Nephron (organoid): ENCODE measurements around the gene DOCK6.

Experiments used
- H3K27ac Mint-ChIP-seq, 3 experiments: 2 replicates each; pipeline ENCODE4 v1.8.0; 2020; ENCODE audit warnings: mixed read lengths in 3 of 3, mild to moderate bottlenecking in 2 of 3, moderate library complexity in 1 of 3
- H3K27me3 Mint-ChIP-seq: 2 replicates; pipeline ENCODE4 v1.8.0; 2021; ENCODE audit warnings: low read depth, mild to moderate bottlenecking, moderate library complexity, mixed read lengths
- H3K36me3 Mint-ChIP-seq: 2 replicates; pipeline ENCODE4 v1.8.0; 2020; ENCODE audit warnings: low read depth, mixed read lengths
- H3K4me1 Mint-ChIP-seq: 2 replicates; pipeline ENCODE4 v1.8.0; 2020; ENCODE audit warnings: mixed read lengths
- H3K4me3 Mint-ChIP-seq, 3 experiments: 2 replicates each; pipeline ENCODE4 v1.8.0; 2020; ENCODE audit warnings: mild to moderate bottlenecking in 3 of 3, mixed read lengths in 3 of 3, moderate library complexity in 2 of 3
- H3K9me3 Mint-ChIP-seq: 2 replicates; pipeline ENCODE4 v1.8.0; 2020; ENCODE audit warnings: mixed read lengths
- CTCF ChIP-seq, 3 experiments: fragments of 200-600 bp; sonication (generic); IDR thresholded peaks; one replicate each; pipeline ENCODE4 v1.5.0; 2021; ENCODE audit warnings: antibody characterized with exemption in 3 of 3; ENCODE audit not compliant: unreplicated experiment in 3 of 3

The DOCK6 gene

GRCh38 chr19:11174336-11174735 lies 88.0 kb downstream of the DOCK6 start:
- no peaks in the 10 kb centered on the region for H3K27me3 Mint-ChIP-seq
- peaks cover 48% of the 10 kb centered on the region for H3K36me3 Mint-ChIP-seq
- no peaks in the 10 kb centered on the region for H3K9me3 Mint-ChIP-seq
- no peak for TF ChIP-seq CTCF (IDR thresholded peaks at IDR 0.05; ENCODE audit: unreplicated experiment in 3 of 3)
- no peak overlapping the region for H3K27ac Mint-ChIP-seq
- no peaks in the 10 kb centered on the region for H3K4me1 Mint-ChIP-seq
- no peak overlapping the region for H3K4me3 Mint-ChIP-seq

- Mint-ChIP-seq H3K27ac (no peak overlapping the region), H3K36me3 (peaks cover 51% of the 10 kb centered on the region), H3K4me3 (no peak overlapping the region), H3K4me1 (no peaks in the 10 kb centered on the region), H3K9me3 (no peaks in the 10 kb centered on the region), H3K27me3 (no peaks in the 10 kb centered on the region)
- no peak for TF ChIP-seq CTCF (IDR thresholded peaks at IDR 0.05; ENCODE audit: unreplicated experiment in 3 of 3)
These were observed 88.7 kb downstream of the DOCK6 start for GRCh38 chr19:11173516-11174155.

GRCh38 chr19:11172576-11172975 lies 89.7 kb downstream of the DOCK6 start:
- Mint-ChIP-seq H3K36me3 (peaks cover 57% of the 10 kb centered on the region), H3K4me1 (no peaks in the 10 kb centered on the region), H3K4me3 (no peak overlapping the region), H3K27me3 (no peaks in the 10 kb centered on the region), H3K9me3 (no peaks in the 10 kb centered on the region), H3K27ac (no peak overlapping the region)
- no peak for TF ChIP-seq CTCF (IDR thresholded peaks at IDR 0.05; ENCODE audit: unreplicated experiment in 3 of 3)

DNA sequence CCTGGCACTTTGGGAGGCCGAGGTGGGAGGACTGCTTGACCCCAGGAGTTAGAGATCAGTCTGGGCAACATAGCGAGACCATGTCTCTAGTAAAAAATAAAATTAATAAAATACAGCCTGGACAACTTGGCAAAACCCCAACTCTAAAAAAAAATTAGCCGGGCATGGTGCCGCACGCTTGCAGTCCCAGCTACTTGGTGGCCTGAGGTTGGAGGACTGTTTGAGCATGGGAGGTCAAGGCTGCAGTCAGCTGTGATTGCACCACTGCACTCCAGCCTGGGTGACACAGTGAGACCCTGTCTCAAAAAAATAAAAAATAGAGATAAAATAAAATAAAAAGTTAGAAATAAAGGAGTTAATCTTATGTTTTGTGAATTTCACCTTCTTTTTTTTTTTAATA lies 91.2 kb downstream of the DOCK6 start:
- H3K4me1 Mint-ChIP-seq = peaks cover 2% of the 10 kb centered on the region
- no peaks in the 10 kb centered on the region for H3K27me3 Mint-ChIP-seq
- no peak overlapping the region for H3K4me3 Mint-ChIP-seq
- no peak overlapping the region for H3K27ac Mint-ChIP-seq
- TF ChIP-seq CTCF (IDR thresholded peaks at IDR 0.05; ENCODE audit: unreplicated experiment in 3 of 3) = no peak
- H3K9me3 Mint-ChIP-seq = no peaks in the 10 kb centered on the region
- peaks cover 56% of the 10 kb centered on the region for H3K36me3 Mint-ChIP-seq

DNA sequence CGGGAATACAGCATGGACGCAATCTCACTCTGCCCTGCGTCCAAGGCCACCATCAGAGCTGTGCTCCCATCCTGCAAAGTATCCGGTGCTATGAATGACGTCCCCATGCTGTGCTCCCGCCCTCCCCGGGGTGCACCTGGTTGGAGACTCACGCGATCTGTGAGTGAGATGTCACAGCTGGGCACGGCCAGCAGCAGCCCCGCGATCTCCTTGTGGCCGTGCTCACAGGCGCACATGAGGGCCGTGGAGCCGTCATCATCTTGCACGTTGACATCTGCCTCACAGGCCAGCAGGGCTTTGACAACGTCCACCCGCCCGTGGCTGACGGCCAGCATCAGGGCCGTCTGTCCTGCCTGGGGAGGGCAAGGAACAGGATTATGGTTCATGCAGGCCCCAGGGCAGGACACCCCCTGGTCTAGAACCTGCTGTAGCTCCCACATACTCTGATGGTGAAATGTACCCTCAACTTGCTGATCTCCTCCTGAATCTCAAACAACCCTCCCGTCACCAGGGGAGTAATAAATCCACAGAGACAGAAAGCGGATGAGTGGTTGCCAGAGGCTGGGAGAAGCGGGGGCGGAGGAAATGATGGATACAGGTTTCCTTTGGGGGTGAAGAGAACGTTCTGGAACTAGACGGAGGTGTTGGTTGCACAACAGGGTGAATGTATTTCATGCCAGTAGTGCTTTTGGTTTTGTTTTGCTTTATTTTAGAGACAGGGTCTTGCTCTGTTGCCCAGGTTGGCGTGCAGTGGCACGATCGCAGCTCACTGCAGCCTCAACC lies 92.2 kb downstream of the DOCK6 start:
- no peak overlapping the region for H3K27ac Mint-ChIP-seq
- no peak for TF ChIP-seq CTCF (IDR thresholded peaks at IDR 0.05; ENCODE audit: unreplicated experiment in 3 of 3)

More for the DNA sequence above, 92.2 kb downstream of the DOCK6 start:
- Mint-ChIP-seq H3K4me1 (peaks cover 11% of the 10 kb centered on the region), H3K9me3 (no peaks in the 10 kb centered on the region), H3K36me3 (peaks cover 57% of the 10 kb centered on the region), H3K4me3 (no peak overlapping the region), H3K27me3 (no peaks in the 10 kb centered on the region)
